SH-SY5Y (cell line): ENCODE results near the gene HOXD12.

Source experiments
- GATA2 ChIP-seq: IDR thresholded peaks from 2 replicates; pipeline ENCODE4 v1.6.1; 2011; ENCODE audit warnings: mild to moderate bottlenecking, low read depth, low read length
- GATA3 ChIP-seq: IDR thresholded peaks from 2 replicates; pipeline ENCODE4 v1.6.1; 2011; ENCODE audit warnings: low read depth, mild to moderate bottlenecking, low read length, moderate library complexity

The HOXD12 gene

DNA sequence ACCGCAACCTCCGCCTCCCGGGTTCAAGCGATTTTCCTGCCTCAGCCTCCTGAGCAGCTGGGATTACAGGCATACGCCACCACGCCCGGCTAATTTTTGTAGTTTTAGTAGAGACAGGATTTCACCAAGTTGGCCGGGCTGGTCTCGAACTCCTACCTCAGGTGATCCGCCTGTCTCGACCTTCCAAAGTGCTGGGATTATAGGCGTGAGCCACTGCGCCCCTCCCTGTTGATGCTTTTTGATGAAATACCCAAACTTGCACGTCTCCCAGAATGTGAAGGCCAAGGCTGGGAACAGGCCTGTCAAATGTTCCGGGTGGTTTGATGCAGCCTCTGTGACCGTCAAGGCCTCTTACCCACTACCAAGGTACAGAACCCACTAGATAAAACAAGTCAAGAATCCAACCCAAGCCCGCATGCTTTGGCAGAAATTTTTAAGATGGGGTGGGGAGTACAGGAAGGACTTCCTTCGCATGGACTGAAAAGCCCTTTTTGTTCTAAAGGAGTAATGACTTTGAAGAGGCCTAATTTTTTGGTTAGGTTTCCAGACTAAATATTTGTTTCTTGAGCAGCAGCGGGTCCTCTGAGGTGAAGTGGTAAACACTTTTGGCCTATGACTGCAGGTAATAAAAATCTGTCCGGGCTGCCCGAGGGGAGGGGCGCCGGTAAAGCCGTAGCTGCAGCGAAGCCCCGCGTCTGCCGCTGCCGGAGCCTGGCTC, 12.1 kb upstream of the HOXD12 start:
- TF ChIP-seq GATA2 (no peak), GATA3 (no peak)

DNA sequence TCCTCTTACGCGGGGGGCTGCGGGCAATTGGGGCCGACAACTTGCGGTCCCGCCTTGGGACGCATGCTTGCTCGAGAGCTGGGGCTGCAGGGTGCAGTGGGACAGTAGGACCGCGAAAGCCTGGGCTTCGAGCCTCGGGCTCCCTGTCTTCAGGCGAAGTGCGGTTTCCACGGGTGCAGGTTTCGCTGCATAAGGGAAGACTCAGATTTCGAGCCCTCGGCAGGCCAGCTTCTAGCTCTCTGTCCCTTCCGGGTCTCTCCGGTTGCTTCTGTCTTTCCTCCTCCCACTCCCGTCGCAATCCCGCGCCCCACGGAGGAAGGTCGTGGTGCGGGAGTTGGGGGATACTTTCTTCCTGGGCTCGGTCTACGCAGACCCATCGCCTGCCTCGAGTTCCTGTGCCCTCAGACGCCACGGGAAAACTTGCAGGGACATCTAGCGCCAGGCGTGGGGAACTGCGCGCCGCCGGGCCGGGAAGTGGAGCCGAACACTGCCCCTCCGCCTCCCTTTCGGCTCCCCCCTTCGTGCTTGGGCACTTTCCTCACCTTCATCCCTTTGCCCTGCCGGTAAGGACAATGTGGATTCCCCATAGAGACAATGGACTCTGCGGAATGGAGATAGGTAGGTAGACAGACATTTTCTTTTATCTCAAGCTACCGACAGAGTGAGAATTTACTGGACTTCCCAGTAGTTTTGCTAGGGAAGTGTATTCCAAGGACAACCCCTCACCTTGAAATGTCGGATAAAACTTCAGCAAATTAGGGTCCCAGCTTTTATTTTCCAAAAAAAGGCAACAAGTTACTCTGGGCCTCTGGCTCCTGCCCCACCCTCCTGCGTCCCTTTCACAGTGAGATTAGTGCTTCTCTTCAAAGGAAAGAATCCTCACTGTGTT, 11.3 kb upstream of the HOXD12 start:
- TF ChIP-seq GATA2 (no peak), GATA3 (no peak)

DNA sequence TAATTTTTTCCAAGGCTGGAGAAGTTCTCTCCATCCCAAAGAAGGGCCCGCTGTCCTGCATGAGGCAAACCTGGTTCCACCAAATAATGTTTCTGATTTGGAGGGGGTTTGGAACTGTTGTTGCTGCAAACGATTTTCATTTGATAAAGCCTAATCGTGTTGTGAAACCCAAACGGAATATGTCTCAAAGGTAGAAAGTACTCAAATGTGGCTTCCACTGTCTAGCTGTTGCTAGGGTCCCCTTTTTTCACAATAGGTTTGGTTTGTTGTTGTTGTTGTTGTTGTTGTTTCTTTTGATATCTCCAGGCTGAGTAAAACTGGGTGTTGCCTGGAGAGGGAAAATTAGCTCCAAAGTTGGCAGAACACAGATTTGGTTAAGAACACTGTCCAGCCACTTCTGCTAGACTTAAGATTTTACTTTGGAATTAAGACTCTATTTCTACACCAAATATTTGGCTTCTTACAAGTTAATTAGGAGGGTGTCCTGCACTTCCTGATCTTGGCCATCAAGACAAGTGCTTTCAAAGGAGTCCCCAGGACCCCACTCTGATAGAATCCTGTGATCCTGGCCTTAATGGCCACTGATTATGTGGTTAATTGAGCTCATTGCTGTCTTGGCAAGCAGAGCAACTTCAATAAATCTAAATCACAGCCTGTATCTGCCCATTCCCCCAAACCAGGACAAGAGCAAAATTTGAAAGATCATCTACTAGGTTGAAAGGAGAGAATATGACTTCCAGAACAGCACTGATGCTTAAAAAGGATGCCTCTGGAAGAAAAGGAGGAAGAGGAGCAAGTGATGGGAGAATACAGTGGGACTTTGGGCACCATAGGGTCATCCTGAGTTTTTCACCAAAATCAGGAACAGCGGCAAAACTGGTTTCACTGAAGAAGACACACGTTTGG, 10.4 kb upstream of the HOXD12 start:
- TF ChIP-seq GATA2 (no peak), GATA3 (no peak)

DNA sequence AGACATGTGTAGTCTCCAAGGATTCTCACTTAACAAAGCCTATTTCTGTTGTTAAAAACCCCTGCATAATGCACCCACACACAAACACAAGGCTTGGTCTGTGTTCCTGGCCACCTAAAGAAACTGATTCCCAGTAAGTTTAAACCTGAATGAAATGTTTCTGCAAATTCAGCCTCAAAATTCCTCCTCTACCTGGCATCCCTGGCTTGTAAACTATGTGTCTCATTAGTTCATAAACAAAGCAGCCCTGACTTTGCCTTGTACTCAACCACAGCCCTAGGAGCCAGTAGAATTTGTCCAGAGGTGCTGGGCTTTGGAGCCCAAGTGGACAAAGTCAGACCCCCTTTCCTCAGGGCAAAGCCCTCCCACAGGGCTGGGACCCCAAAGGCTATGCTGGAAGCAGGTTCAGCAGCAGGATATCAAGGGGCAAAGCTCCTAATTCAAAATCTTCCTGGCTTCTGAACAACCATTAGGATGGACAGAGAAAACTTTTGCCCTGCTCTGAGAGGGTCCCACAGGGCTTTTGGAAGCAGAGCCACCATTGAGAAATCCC, 9.7 kb upstream of the HOXD12 start:
- no peak for TF ChIP-seq GATA2
- TF ChIP-seq GATA3: no peak

DNA sequence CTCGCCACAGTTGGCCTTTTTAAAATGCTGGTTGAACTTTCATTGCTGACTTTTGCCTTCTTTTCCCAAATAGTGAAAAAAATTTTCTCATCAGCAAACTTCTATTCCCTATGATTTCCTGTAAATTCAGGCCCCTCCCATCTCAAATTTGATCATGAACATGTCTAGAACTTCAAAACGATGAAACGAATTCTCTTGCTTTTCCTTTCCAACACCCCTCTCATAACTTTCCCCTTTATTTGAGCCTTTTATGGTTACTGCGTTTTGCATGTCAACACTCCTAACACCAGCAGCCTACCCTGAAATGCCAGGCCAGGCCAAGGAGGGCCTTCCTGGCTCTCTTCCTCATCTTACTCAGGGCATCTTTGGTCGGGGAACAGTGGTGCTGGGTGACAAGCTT, 8.7 kb upstream of the HOXD12 start:
- TF ChIP-seq GATA3: no peak
- no peak for TF ChIP-seq GATA2

DNA sequence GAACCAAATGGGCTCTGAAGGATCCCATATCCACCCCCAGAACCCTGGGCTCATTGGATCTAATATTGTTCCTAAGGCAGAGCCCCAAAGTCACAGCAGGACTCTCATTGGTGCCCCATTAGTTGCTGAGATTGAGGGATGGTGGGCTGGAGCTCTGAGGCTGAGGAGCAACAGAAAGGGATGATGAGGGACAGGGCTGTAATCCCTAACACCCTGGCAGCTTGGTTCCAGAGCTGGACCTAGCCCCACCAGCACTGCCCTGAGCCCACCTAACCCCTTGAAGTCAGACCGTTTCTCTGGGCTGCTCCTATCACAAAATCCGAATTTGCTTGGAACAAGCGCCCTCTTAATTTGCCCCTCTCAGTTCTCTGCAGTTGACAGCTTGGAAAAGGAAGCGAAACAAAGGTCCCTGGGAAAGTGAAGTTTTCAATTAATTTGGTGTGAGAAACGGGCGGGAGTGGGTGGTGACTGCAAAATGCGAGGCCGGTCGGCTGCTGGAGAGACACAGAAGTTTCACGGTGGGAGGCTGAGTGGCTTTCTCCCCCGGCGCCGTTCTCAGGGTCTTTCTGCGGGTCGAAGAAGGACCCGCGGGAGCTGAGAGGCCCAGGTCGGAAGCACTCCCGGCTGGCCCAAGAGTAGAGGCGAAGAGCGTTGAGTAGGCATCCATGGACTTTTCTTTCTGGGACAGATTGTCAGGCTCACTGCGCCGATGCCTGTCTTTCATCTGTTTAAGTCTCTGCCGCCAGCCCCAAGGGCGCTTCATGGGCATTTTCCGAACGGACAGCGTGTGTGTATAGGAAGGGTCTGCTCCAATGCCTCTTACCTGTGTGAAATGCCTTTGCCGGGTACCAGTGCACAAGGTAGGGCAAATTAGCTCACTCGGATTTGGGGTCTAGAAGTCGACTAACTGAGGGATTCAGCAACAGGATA, 8.0 kb upstream of the HOXD12 start:
- TF ChIP-seq GATA2 (no peak), GATA3 (no peak)

DNA sequence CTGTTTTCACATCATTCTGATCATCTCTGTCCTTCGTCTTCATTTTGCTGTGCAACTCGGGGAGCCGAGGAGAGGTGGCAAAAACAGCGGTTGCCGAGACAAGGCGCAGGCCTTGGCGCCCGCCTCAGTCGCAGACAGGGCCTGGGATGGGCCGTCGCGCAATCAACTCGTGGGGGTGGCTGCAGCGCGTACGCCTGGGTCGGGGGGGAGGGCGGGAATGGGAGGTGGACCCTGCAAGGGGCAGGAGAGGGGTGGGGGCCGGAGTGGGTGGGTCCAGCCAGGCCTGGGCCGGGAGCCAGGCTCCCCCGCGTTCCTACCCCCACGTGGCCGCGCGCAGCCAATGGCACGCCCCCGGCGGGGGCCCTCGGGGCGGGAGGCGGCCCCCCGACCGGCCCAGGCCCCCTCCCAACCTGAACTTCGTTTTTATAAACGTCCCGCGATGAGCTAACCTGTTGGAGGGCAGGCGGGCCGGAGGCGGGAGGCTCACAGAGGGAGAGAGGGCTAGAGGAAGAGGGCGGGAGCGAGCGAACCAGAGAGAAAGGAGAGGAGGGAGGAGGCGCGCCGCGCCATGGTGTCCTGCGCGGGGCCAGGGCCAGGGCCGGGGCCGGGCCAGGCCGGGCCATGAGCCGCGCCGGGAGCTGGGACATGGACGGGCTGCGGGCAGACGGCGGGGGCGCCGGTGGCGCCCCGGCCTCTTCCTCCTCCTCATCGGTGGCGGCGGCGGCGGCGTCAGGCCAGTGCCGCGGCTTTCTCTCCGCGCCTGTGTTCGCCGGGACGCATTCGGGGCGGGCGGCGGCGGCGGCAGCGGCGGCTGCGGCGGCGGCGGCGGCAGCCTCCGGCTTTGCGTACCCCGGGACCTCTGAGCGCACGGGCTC, 7.1 kb upstream of the HOXD12 start, which contains the start of gene HOXD13:
Gene HOXD13 (plus strand): TSS at position 452 of the 875 bp plus-strand sequence. CDS start 170 bp downstream, at position 622.
- TF ChIP-seq GATA3: no peak
- no peak for TF ChIP-seq GATA2

DNA sequence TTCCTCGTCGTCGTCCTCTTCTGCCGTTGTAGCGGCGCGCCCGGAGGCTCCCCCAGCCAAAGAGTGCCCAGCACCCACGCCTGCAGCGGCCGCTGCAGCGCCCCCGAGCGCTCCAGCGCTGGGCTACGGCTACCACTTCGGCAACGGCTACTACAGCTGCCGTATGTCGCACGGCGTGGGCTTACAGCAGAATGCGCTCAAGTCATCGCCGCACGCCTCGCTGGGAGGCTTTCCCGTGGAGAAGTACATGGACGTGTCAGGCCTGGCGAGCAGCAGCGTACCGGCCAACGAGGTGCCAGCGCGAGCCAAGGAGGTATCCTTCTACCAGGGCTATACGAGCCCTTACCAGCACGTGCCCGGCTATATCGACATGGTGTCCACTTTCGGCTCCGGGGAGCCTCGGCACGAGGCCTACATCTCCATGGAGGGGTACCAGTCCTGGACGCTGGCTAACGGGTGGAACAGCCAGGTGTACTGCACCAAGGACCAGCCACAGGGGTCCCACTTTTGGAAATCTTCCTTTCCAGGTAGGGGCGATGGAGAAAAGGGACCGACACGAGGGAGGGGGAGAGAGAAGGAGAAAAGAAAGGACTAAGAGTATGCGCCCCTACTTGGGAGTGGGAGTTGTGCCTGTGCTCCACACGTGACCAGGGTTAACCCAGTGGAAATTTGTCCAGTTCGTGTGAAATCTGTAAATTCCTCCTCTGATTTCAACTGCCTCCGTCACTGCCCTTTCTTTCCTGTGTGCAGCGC, 6.3 kb upstream of the HOXD12 start:
- no peak for TF ChIP-seq GATA3
- no peak for TF ChIP-seq GATA2

DNA sequence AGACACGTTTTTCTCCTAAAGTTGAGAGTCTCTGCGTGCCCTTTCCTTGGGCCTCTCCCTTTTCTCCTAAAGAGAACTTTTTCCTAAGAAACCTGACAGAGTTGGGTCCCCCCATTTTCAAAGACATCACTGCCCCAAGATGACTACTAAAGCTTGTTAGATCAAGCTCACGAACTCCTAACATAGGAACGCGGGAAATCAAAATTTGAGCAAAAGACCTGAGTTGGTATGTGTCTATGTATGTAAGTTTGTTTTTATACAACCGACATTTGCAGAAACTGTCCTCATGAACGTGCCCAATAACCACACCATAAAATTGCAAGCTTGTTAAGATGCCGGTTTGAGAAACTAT, 5.7 kb upstream of the HOXD12 start:
- no peak for TF ChIP-seq GATA3
- no peak for TF ChIP-seq GATA2

DNA sequence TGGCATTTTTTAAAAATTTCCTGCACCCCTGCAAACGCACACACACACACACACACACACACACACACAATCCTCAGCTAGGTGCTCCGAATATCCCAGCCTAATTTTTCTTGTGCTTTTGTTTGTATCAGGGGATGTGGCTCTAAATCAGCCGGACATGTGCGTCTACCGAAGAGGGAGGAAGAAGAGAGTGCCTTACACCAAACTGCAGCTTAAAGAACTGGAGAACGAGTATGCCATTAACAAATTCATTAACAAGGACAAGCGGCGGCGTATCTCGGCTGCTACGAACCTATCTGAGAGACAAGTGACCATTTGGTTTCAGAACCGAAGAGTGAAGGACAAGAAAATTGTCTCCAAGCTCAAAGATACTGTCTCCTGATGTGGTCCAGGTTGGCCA, 5.2 kb upstream of the HOXD12 start:
- no peak for TF ChIP-seq GATA3
- no peak for TF ChIP-seq GATA2

DNA sequence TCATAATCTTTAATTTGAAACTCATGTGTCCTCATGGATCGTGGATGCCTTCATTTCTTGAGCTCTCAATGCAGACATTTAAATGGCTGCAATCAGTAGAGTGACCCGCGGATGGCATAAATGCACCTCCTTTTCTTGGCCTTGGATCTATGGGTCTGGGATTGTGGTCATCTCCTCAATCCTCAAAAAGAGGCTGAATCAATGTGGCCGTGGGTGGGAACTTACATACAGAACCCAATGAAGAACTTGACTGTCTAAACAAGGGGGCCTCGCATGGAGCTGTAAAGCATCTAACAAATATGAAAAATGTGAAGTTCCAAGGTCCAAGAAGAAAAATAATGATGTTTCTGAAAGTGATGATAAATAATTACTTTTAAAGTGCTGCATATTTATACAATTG, 4.2 kb upstream of the HOXD12 start:
- TF ChIP-seq GATA3: no peak
- no peak for TF ChIP-seq GATA2
